ENCODE results near the gene MCEE. TPM values are rescaled to one million over a fixed set of nuclear protein-coding genes. Genes with fewer than 3 reads are reported as not detected.

The MCEE gene
- 9.4 and 9.6 TPM in 2 replicates for total RNA-seq

DNA sequence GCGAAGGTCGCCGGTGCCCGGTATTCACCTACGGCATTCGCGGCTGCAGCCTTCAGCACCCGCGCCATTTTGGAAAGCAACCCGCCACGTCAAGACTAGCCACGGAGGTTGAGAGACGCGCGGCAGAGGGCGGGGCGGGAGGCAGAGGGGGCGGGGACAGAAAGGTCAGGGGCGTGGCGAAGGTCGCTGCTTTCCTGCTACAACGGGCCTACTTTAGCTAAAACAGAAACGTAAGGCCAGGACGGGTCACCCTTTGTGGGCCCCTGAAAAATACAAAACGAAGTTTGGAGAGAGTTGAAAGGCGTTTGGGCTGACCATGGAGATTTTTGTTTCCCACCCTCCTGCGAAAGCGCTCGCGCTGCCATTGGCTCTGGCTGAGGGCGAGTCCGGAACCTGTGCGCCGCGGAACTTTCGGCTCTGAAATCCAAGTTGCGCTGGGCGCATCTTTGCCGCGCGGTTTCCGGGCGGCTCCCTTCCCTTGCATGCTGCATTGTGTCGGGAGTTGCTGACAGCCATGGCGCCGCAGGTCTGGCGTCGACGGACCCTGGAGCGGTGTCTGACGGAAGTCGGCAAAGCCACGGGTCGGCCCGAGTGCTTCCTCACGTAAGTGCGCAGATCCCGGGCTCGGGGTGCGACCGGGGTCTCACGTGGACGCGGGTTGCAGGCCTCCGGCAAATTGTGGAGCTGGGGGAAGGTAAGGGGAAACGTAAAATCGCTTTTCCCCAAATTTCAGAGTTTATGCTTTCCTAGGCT is at the start of gene MCEE, which contains the start of gene MPHOSPH10:
TSS of gene MCEE (minus strand) at position 78 of the 753 bp plus-strand sequence. CDS start at position 68, 10 bp downstream.
TSS of gene MPHOSPH10 (plus strand) at position 483 of the 753 bp plus-strand sequence. CDS start at position 515, 32 bp downstream.

DNA sequence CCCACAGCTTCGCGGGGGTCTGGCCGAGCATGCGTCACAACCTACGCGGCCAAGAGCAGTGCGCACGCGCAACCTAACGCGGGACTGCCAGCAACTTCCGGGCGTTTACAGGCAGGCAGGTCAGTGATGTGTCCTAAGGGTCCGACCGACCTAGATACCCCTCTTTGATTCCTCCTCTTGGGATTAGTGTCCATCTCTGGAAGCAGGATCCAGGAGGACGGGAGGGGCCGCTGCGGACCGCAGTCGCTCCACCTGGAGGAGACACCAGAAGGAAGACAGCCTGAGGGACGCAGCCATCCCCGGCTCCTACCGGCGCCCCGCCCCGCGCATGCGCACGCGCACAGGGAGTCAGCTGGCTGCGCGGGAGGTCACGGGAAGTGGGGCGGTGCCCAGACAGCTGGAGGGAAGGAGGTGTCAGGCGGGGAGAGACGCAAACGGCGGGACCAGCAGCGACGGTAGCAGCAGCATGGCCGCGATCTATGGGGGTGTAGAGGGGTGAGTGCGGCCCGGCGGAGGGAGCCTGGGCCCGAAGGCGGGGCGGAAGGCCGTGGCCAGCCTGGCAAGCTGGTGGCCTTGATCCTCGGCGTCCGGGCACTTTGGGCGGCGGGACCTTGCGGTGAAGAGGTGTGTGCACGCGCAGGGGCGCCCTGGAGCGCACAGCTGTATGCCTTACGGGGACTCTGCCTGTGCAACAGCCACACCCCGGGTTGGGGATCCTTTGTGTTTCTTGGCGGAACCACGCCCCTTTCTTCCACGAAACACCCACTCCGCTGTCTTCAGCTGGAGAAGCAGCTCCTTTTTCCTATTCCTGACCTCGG is 61.6 kb downstream of the MCEE start, which contains the start of gene NAGK:
TSS of gene NAGK (plus strand) at position 431 of the 818 bp plus-strand sequence. CDS start at position 467, 36 bp downstream.

Other genes starting within 250 kb of the MCEE start
- gene VAX2, start 229.7 kb downstream of the MCEE start, total RNA-seq = 2.9 and 4.7 TPM in 2 replicates
- 0.15 and 0.65 TPM in 2 replicates for gene ATP6V1B1, start 194.3 kb downstream of the MCEE start, total RNA-seq
- 0.15 and 0.32 TPM in 2 replicates for gene ANKRD53, start 151.6 kb downstream of the MCEE start, total RNA-seq
- gene TEX261, start 135.4 kb downstream of the MCEE start, total RNA-seq = 19.9 and 20.8 TPM in 2 replicates
- gene NAGK, start 61.6 kb downstream of the MCEE start, total RNA-seq = 46.8 and 71.3 TPM in 2 replicates
- gene MPHOSPH10, start 405 bp upstream of the MCEE start, total RNA-seq = 28.6 and 34.2 TPM in 2 replicates
- 0.32 and 0.91 TPM in 2 replicates for gene PAIP2B, start 96.9 kb upstream of the MCEE start, total RNA-seq
- 101 and 133 TPM in 2 replicates for gene ZNF638, start 201.6 kb upstream of the MCEE start, total RNA-seq

Data from epithelial cell of umbilical artery (primary cell).